SK-N-SH (cell line): ENCODE measurements around the gene RGL1.

Experiments
- CTCF ChIP-seq: fragments of 200-600 bp; sonication (generic); IDR thresholded peaks from 2 replicates; pipeline ENCODE4 v1.6.1; 2017; ENCODE audit warnings: antibody characterized with exemption, mild to moderate bottlenecking, moderate library complexity
- EZH2phosphoT487 ChIP-seq: fragments of 200-600 bp; sonication (generic); IDR thresholded peaks from 2 replicates; pipeline ENCODE4 v1.6.1; 2017; ENCODE audit warnings: low read depth, mixed run types, mild to moderate bottlenecking, antibody characterized with exemption, moderate library complexity, borderline replicate concordance
- GABPA ChIP-seq: IDR thresholded peaks from 2 replicates; pipeline ENCODE4 v1.4.0; 2012; ENCODE audit warnings: low read depth, mild to moderate bottlenecking
- MAX ChIP-seq: IDR thresholded peaks from 2 replicates; pipeline ENCODE4 v1.4.0; 2012; ENCODE audit warnings: low read depth
- MEF2A ChIP-seq: IDR thresholded peaks from 2 replicates; pipeline ENCODE4 v1.4.0; 2012; ENCODE audit warnings: low read depth, borderline replicate concordance
- POLR2AphosphoS5 ChIP-seq: IDR thresholded peaks from 2 replicates; pipeline ENCODE4 v1.6.1; 2012; ENCODE audit warnings: low read depth, low read length
- RCOR1 ChIP-seq: fragments of 150-350 bp; IDR thresholded peaks from 2 replicates; pipeline ENCODE4 v1.6.1; 2017; ENCODE audit warnings: antibody characterized with exemption, low read length
- RXRA ChIP-seq: IDR thresholded peaks from 2 replicates; pipeline ENCODE4 v1.4.0; 2012; ENCODE audit warnings: low read depth, mild to moderate bottlenecking, borderline replicate concordance
- SIN3A ChIP-seq: IDR thresholded peaks from 2 replicates; pipeline ENCODE4 v1.6.1; 2012; ENCODE audit warnings: low read depth, mild to moderate bottlenecking, low read length, moderate library complexity, borderline replicate concordance
- TEAD4 ChIP-seq: IDR thresholded peaks from 2 replicates; pipeline ENCODE4 v1.4.0; 2012; ENCODE audit warnings: mild to moderate bottlenecking, borderline replicate concordance; ENCODE audit not compliant: insufficient read depth
- ZBTB33 ChIP-seq: IDR thresholded peaks from 2 replicates; pipeline ENCODE4 v1.4.0; 2012; ENCODE audit warnings: low read depth, borderline replicate concordance

- TF ChIP-seq RXRA, result no peak
- TF ChIP-seq CTCF, result no peak
- no peak for TF ChIP-seq MEF2A
- no peak for TF ChIP-seq POLR2AphosphoS5
- no peak for TF ChIP-seq GABPA
- no peak for TF ChIP-seq ZBTB33
- TF ChIP-seq EZH2phosphoT487, result no peak
- no peak for TF ChIP-seq TEAD4
- TF ChIP-seq MAX, result no peak
- no peak for TF ChIP-seq RCOR1
- TF ChIP-seq SIN3A, result no peak
Observed at GRCh38 chr1:183778045-183778444, 26.9 kb upstream of the RGL1 start.
